Liver (tissue), 3 donors: ENCODE data around the gene CEBPG.

ENCODE experiments used
- JUND ChIP-seq, 2 donors: IDR thresholded peaks; 2 replicates each; pipeline ENCODE4 v1.6.1; 2016; ENCODE audit warnings: antibody characterized with exemption in 2 of 2
- RAD21 ChIP-seq, 2 donors: IDR thresholded peaks; 2 replicates each; pipeline ENCODE4 v1.6.1; 2016; ENCODE audit warnings: antibody characterized with exemption in 2 of 2, mild to moderate bottlenecking in 2 of 2
- TAF1 ChIP-seq: conservative IDR thresholded peaks from 2 replicates; pipeline ENCODE4 v1.6.1; 2016; ENCODE audit warnings: antibody characterized with exemption, mild to moderate bottlenecking
- YY1 ChIP-seq: IDR thresholded peaks from 2 replicates; pipeline ENCODE4 v1.6.1; 2016; ENCODE audit warnings: antibody characterized with exemption, mild to moderate bottlenecking
- TF ChIP-seq, protein P1 (sequence below): fragments of 150-350 bp; IDR thresholded peaks from 2 replicates; pipeline ENCODE4 v1.5.1; 2017; ENCODE audit warnings: improper control_type of control experiment, low read depth, low read length; ENCODE audit not compliant: missing input control
- TF ChIP-seq, protein P2 (sequence below): IDR thresholded peaks from 2 replicates; pipeline ENCODE4 v1.6.1; 2016; ENCODE audit warnings: antibody characterized with exemption
- TF ChIP-seq, protein P3 (sequence below): IDR thresholded peaks from 2 replicates; pipeline ENCODE4 v1.6.1; 2016; ENCODE audit warnings: antibody characterized with exemption, mild to moderate bottlenecking
- TF ChIP-seq, protein P4 (sequence below): IDR thresholded peaks from 2 replicates; pipeline ENCODE4 v1.6.1; 2016; ENCODE audit warnings: antibody characterized with exemption
- donor health status: healthy.
- donor health status: healthy.

DNA sequence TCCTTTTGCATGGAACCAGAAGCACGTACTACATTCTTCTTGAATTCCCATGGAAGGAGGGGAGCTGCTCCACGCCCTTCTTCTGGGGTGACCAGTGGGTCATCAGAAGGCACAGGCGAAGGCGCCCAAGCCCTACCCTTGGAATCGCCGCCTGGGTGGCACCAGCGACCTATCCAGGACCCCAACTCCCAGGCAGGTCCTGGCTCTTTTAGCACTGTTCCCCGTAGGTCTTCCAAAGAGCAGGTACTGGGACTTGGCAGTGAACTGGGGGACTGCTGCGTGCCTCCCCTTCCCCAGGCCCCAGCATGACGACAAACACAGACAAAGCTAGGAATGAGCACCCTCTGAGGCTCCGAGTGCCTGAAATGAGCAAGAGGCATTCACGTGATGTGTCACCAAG, 45.0 kb downstream of the CEBPG start:
- TF ChIP-seq, protein P1, sequence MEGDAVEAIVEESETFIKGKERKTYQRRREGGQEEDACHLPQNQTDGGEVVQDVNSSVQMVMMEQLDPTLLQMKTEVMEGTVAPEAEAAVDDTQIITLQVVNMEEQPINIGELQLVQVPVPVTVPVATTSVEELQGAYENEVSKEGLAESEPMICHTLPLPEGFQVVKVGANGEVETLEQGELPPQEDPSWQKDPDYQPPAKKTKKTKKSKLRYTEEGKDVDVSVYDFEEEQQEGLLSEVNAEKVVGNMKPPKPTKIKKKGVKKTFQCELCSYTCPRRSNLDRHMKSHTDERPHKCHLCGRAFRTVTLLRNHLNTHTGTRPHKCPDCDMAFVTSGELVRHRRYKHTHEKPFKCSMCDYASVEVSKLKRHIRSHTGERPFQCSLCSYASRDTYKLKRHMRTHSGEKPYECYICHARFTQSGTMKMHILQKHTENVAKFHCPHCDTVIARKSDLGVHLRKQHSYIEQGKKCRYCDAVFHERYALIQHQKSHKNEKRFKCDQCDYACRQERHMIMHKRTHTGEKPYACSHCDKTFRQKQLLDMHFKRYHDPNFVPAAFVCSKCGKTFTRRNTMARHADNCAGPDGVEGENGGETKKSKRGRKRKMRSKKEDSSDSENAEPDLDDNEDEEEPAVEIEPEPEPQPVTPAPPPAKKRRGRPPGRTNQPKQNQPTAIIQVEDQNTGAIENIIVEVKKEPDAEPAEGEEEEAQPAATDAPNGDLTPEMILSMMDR = no peak
- no peak for TF ChIP-seq JUND (IDR thresholded peaks at IDR 0.05)
- TF ChIP-seq, protein P2, sequence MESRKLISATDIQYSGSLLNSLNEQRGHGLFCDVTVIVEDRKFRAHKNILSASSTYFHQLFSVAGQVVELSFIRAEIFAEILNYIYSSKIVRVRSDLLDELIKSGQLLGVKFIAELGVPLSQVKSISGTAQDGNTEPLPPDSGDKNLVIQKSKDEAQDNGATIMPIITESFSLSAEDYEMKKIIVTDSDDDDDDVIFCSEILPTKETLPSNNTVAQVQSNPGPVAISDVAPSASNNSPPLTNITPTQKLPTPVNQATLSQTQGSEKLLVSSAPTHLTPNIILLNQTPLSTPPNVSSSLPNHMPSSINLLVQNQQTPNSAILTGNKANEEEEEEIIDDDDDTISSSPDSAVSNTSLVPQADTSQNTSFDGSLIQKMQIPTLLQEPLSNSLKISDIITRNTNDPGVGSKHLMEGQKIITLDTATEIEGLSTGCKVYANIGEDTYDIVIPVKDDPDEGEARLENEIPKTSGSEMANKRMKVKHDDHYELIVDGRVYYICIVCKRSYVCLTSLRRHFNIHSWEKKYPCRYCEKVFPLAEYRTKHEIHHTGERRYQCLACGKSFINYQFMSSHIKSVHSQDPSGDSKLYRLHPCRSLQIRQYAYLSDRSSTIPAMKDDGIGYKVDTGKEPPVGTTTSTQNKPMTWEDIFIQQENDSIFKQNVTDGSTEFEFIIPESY = no peak
- no peak for TF ChIP-seq RAD21 (IDR thresholded peaks at IDR 0.05)
- TF ChIP-seq TAF1 = no peak
- TF ChIP-seq, protein P3, sequence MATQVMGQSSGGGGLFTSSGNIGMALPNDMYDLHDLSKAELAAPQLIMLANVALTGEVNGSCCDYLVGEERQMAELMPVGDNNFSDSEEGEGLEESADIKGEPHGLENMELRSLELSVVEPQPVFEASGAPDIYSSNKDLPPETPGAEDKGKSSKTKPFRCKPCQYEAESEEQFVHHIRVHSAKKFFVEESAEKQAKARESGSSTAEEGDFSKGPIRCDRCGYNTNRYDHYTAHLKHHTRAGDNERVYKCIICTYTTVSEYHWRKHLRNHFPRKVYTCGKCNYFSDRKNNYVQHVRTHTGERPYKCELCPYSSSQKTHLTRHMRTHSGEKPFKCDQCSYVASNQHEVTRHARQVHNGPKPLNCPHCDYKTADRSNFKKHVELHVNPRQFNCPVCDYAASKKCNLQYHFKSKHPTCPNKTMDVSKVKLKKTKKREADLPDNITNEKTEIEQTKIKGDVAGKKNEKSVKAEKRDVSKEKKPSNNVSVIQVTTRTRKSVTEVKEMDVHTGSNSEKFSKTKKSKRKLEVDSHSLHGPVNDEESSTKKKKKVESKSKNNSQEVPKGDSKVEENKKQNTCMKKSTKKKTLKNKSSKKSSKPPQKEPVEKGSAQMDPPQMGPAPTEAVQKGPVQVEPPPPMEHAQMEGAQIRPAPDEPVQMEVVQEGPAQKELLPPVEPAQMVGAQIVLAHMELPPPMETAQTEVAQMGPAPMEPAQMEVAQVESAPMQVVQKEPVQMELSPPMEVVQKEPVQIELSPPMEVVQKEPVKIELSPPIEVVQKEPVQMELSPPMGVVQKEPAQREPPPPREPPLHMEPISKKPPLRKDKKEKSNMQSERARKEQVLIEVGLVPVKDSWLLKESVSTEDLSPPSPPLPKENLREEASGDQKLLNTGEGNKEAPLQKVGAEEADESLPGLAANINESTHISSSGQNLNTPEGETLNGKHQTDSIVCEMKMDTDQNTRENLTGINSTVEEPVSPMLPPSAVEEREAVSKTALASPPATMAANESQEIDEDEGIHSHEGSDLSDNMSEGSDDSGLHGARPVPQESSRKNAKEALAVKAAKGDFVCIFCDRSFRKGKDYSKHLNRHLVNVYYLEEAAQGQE = no peak
- TF ChIP-seq YY1 = no peak
- TF ChIP-seq, protein P4, sequence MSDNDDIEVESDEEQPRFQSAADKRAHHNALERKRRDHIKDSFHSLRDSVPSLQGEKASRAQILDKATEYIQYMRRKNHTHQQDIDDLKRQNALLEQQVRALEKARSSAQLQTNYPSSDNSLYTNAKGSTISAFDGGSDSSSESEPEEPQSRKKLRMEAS = no peak
